Measurements from ENCODE around the gene NCAN. TPM values are rescaled to one million over a fixed set of nuclear protein-coding genes. Genes with fewer than 3 reads are reported as not detected.

NCAN gene
- total and polyA plus RNA-seq, 12 donors = 0.06 to 0.42 (median 0.11) TPM; not detected in 7

- 76 to 87% (median 79%) methylated on average over 5 to 10 of the region's 10 CpGs for WGBS, 4 donors
- H3K4me3 ChIP-seq = no peak overlapping the region
- no peaks in the 10 kb centered on the region for H3K27me3 ChIP-seq
- no peaks in the 10 kb centered on the region for H3K9me3 ChIP-seq (replicated peaks in 1 of 3)
- no peak for DNase-seq
- no peak for TF ChIP-seq POLR2A (IDR thresholded peaks at IDR 0.05)
- H3K27ac ChIP-seq = no peak overlapping the region
- H3K36me3 ChIP-seq (replicated peaks in 1 of 2) = no peaks in the 10 kb centered on the region
- no peaks in the 10 kb centered on the region for H3K4me1 ChIP-seq (replicated peaks in 1 of 2)
- intact Hi-C loops (cut with DNase I) = no loop called here
Observed at GRCh38 chr19:19268453-19269385, 57.0 kb downstream of the NCAN start.

GRCh38 chr19:19269952-19270694, 58.4 kb downstream of the NCAN start:
- WGBS, 4 donors = 71 to 84% (median 81%) methylated on average over 12 to 18 of the region's 18 CpGs
- Histone ChIP-seq H3K4me3 (no peak overlapping the region), H3K27ac (no peak overlapping the region), H3K9me3 (replicated peaks in 1 of 3) (no peaks in the 10 kb centered on the region), H3K27me3 (no peaks in the 10 kb centered on the region), H3K4me1 (replicated peaks in 1 of 2) (no peaks in the 10 kb centered on the region), H3K36me3 (replicated peaks in 1 of 2) (peaks cover 0 to 1% of the 10 kb centered on the region in 2 donors)
- DNase-seq = no peak
- no peak for TF ChIP-seq CTCF (IDR thresholded peaks at IDR 0.05)
- no peak for TF ChIP-seq POLR2A (IDR thresholded peaks at IDR 0.05)
- intact Hi-C loops (cut with DNase I) = no loop called here

- intact Hi-C loops (cut with DNase I) = no loop called here
- Histone ChIP-seq H3K9me3 (replicated peaks in 1 of 3) (no peaks in the 10 kb centered on the region), H3K4me3 (no peak overlapping the region), H3K36me3 (replicated peaks in 1 of 2) (peaks cover 0 to 9% of the 10 kb centered on the region in 2 donors), H3K4me1 (replicated peaks in 1 of 2) (no peaks in the 10 kb centered on the region), H3K27ac (no peak overlapping the region), H3K27me3 (no peaks in the 10 kb centered on the region)
- no peak for DNase-seq
- 89 to 93% (median 90%) methylated on average over 7 to 8 of the region's 8 CpGs for WGBS, 4 donors
- TF ChIP-seq POLR2A (IDR thresholded peaks at IDR 0.05) = no peak
- no peak for TF ChIP-seq CTCF (IDR thresholded peaks at IDR 0.05)
Observed at GRCh38 chr19:19270749-19271571, 59.2 kb downstream of the NCAN start.

GRCh38 chr19:19271828-19272599, 60.3 kb downstream of the NCAN start:
- Histone ChIP-seq H3K36me3 (replicated peaks in 1 of 2) (peaks cover 0 to 20% of the 10 kb centered on the region in 2 donors), H3K9me3 (replicated peaks in 1 of 3) (no peaks in the 10 kb centered on the region), H3K27ac (no peak overlapping the region), H3K4me1 (replicated peaks in 1 of 2) (no peaks in the 10 kb centered on the region), H3K4me3 (no peak overlapping the region), H3K27me3 (no peaks in the 10 kb centered on the region)
- DNase-seq = no peak
- 83 to 93% (median 86%) methylated on average over 8 of the region's 8 CpGs for whole genome bisulfite sequencing, 4 donors
- no peak for TF ChIP-seq CTCF (IDR thresholded peaks at IDR 0.05)
- no peak for TF ChIP-seq POLR2A (IDR thresholded peaks at IDR 0.05)
- intact Hi-C loops (cut with DNase I) = no loop called here
